ENCODE results near the gene GGA1. TPM values are rescaled to one million over a fixed set of nuclear protein-coding genes. Genes with fewer than 3 reads are reported as not detected.

GGA1 gene
- total RNA-seq, 1 donor from 2014 or later = 43.1 TPM

- Histone ChIP-seq H3K27ac (ENCODE audit: low read depth, low read length) (no peak overlapping the region), H4K20me1 (ENCODE audit: insufficient read depth, low read length) (peaks cover 3% of the 10 kb centered on the region), H3K9me3 (ENCODE audit: insufficient read depth, low read depth, low read length) (no peaks in the 10 kb centered on the region), H2AFZ (ENCODE audit: low read depth, low read length) (no peak overlapping the region), H3K36me3 (ENCODE audit: insufficient read depth, low read length) (peaks cover 9% of the 10 kb centered on the region), H3K9ac (ENCODE audit: low read length) (no peak overlapping the region), H3K4me2 (ENCODE audit: low read length) (no peak overlapping the region), H3K79me2 (ENCODE audit: insufficient read depth, low read length) (no peaks in the 10 kb centered on the region), H3K27me3 (ENCODE audit: insufficient read depth, low read length) (no peaks in the 10 kb centered on the region), H3K4me1 (ENCODE audit: insufficient read depth, low read length) (no peaks in the 10 kb centered on the region), H3K4me3 (ENCODE audit: insufficient read depth, low read depth, low read length) (no peak overlapping the region)
- Mint-ChIP-seq H3K4me3 (ENCODE audit: unreplicated experiment) (no peak overlapping the region), H3K27ac (ENCODE audit: unreplicated experiment) (no peak overlapping the region), H3K4me1 (ENCODE audit: low read depth, unreplicated experiment) (peaks cover 2% of the 10 kb centered on the region), H3K27me3 (ENCODE audit: low read depth, unreplicated experiment) (no peaks in the 10 kb centered on the region), H3K36me3 (ENCODE audit: low read depth, unreplicated experiment) (peaks cover 4% of the 10 kb centered on the region), H3K9me3 (ENCODE audit: unreplicated experiment) (no peaks in the 10 kb centered on the region)
- no peak for FAIRE-seq
- no peak for DNase-seq (ENCODE audit: low read depth)
- TF ChIP-seq CTCF (IDR thresholded peaks at IDR 0.05; ENCODE audit: insufficient read depth, low read depth, low read length) (no peak), EZH2 (IDR thresholded peaks at IDR 0.05; ENCODE audit: insufficient read depth, low read length) (no peak)
Measured at GRCh38 chr22:37621352-37621860, 12.8 kb downstream of the GGA1 start.

- FAIRE-seq = no peak
- no peak overlapping the region for H3K27ac ChIP-seq (ENCODE audit: low read depth, low read length)
- no peaks in the 10 kb centered on the region for H3K27me3 ChIP-seq (ENCODE audit: insufficient read depth, low read length)
Measured at GRCh38 chr22:37623075-37624016, 14.7 kb downstream of the GGA1 start.

More at GRCh38 chr22:37623075-37624016, 14.7 kb downstream of the GGA1 start:
- H3K4me1 Mint-ChIP-seq (ENCODE audit: low read depth, unreplicated experiment) = peaks cover 8% of the 10 kb centered on the region
- H3K27me3 Mint-ChIP-seq (ENCODE audit: low read depth, unreplicated experiment) = no peaks in the 10 kb centered on the region
- Histone ChIP-seq H4K20me1 (ENCODE audit: insufficient read depth, low read length) (peaks cover 3% of the 10 kb centered on the region), H2AFZ (ENCODE audit: low read depth, low read length) (no peak overlapping the region), H3K79me2 (ENCODE audit: insufficient read depth, low read length) (no peaks in the 10 kb centered on the region), H3K9ac (ENCODE audit: low read length) (peak overlapping the region; percentile 25), H3K4me1 (ENCODE audit: insufficient read depth, low read length) (no peaks in the 10 kb centered on the region), H3K4me2 (ENCODE audit: low read length) (no peak overlapping the region), H3K36me3 (ENCODE audit: insufficient read depth, low read length) (peaks cover 9% of the 10 kb centered on the region), H3K4me3 (ENCODE audit: insufficient read depth, low read depth, low read length) (no peak overlapping the region), H3K9me3 (ENCODE audit: insufficient read depth, low read depth, low read length) (no peaks in the 10 kb centered on the region)
- H3K9me3 Mint-ChIP-seq (ENCODE audit: unreplicated experiment) = no peaks in the 10 kb centered on the region
- no peak overlapping the region for H3K27ac Mint-ChIP-seq (ENCODE audit: unreplicated experiment)
- no peak overlapping the region for H3K4me3 Mint-ChIP-seq (ENCODE audit: unreplicated experiment)
- no peak for DNase-seq (ENCODE audit: low read depth)
- peaks cover 4% of the 10 kb centered on the region for H3K36me3 Mint-ChIP-seq (ENCODE audit: low read depth, unreplicated experiment)
- TF ChIP-seq CTCF (IDR thresholded peaks at IDR 0.05; ENCODE audit: insufficient read depth, low read depth, low read length) = peak; percentile 34
- TF ChIP-seq EZH2 (IDR thresholded peaks at IDR 0.05; ENCODE audit: insufficient read depth, low read length) = no peak

Data from astrocyte (in vitro differentiated cells and primary cell).